Stimulated activated CD8-positive, alpha-beta memory T cell treated with anti-CD3 and anti-CD28 coated beads, Interleukin-12 subunit alpha, Interleukin-12 subunit beta, amount 100 ng/mL, for 4 hours (primary cell): Measurements from ENCODE around the gene SAMD1.

Experiments
- DNase-seq: peaks from one replicate; pipeline ENCODE4 v3.0.0-alpha.2; 2020; ENCODE audit warnings: low read depth

Gene SAMD1

DNA sequence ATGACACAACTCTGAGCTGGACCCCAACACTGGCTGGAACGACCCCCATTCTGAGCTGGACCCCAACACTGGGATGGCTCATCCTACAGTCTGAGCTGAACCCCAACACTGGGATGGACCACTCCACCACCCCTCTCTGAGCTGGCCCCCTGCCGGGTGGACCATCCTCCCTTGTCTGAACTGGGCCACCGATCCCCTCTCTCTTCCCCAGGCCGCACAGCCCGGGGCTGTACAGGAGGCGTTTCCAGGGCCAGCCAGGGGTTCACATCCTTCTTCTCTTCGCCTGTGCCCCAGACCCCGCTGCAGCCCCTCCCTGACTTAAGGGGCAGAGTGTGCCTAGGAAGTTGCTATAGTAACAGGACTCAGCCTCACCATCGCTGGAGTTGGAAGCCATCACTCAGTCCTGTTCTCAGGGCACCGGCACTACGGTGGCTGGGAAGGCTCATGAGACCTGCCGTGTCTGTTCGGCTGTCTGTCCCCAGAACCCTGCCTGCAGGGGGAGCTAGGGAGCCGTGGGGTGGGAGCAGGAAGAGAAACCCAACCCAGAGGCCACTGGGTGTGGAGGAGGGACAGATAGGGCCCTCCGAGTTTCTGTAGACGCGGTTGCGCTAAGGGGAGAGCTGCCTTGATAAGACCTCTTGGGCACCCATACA lies 23.3 kb upstream of the SAMD1 start:
- DNase-seq: no peak

DNA sequence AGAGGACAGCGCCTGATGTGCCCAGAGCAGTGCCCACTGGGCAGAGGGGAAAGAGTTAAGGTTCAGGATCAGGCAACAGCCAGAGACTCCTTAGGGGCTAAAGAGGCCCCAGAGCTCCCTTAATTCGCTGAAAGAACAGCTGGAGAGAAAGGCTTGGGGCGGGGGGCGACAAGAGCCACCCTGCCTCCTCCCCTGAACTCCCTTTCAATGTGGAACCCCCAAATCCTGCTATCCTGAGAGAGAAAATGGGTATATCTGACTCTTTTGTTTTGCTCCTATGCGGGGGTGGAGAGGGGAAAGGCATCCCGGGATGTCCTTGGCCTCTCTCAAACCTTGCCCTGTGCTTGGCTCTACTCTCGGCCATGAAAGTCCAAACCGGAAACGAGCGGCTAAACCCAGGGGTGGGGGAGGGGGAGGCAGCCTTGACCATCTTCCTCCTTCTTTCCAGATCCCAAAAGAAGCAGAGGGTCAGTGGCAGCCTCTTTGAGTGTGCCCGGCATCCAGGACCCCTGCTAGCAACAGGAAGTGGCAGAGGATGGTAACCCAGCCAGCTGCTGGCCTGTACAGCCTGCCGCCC lies 22.3 kb upstream of the SAMD1 start:
- no peak for DNase-seq

DNA sequence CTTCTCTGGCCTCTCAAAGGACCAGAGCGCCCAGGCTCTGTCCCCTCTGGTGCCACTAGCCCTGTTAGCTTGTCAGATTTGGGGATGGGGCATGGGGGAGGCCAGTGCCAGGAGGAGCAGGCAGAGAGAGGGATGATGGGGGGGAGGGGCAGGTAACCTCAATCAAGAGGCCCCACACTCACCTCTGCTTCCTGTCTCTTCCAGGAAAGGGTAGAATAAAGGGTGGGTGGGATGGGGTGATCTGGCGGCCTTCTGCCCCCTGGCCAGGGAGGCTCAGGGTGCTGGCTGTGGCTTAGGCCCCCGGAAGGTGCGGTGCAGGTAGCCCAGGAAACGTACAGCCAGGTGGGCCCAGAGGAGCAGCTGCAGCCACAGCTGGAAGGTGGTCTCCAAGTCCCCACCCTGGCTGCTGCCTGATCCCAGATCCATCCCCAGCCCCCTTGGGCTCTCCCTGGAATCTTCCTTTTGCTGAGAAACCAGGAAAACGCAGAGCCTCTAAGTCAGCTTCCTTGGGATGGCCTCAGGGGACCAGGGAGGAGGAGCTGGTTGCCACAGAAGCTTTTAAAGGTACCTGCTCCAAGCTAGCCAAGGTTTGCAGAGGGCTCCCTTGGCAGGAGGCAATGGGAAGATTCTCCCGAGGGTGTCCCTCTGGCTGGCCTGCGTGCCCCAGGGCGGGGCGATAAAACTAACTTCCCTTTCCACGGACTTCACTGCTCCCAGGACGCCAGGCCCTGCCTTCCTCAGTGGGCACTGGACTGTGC lies 21.7 kb upstream of the SAMD1 start:
- no peak for DNase-seq

DNA sequence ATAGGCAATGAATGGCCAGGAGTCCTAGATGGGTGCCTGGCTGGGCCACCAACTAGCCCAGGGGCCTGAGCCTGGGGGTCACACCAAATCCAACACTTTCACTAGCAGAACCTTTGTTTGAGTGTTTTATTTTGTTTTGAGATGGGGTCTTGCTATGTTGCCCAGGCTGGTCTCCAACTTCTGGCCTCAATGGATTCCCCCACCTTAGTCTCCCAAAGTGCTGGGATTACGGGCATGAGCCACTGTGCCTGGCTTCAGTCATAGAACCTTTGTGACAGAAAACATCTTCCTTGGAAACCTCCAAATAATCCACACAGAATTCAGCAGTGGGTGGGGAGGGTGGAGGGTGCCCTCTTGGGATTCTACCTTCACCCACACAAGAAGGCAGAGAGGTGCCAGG lies 20.9 kb upstream of the SAMD1 start:
- DNase-seq: no peak

DNA sequence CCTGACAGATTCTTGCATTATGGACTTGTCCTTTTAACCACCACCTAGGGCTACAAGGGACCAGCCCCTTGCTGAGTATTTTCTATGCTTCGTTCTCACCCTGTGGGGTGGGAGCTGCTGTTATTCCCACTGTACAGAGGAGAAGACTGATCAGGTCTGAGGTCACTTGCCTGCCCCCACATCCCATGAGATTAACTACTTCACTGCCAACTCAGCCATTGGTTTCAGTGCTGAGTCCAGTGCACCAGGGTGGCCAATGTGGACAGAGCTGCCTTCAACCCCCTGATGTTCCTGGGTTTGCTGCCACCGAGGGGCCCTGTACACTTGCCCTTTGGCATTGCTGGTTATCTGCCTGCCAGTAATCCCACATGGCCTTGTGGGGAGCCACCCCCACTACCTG lies 20.1 kb upstream of the SAMD1 start:
- DNase-seq: no peak

DNA sequence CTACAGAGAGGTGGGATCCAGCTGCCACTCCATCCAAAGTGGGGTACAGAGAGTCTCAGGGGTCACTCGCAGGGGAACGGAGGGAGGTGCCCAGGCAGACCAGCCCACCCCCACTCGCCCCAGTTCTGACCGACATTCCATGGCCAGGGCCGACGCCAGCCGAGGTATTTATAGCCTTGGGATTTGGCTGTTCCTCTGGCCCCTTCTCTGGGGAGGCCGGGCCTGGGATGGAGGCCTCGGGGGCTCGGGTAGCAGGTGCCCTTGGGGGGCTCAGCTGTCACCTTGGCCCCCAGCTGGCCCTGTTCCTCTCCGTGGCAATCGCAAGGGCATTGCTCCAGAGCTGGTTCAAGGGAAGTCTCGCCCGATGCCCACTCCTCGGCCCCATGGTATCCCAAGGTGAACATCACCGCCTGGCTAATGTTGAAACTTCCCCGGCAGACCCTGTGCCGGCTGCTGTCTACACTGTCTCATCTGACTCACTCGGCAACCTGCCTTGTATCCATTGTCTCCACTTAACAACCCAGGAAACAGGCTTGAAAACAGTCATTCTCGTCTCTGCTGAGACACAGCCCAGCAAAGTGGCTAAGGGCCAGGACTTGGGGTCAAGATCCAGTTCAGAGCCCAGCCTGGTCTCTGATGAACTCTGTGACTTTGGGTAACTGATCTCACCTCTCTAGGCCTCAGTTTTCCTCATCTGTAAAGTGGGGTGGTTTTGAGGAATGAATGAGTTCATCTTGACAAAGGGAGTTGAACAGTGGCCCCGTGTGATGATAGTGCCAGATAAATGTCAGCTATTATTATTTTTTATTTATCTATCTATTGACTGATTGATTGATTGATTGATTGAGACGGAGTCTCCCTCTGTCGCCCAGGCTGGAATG lies 17.3 kb upstream of the SAMD1 start:
- DNase-seq: no peak

DNA sequence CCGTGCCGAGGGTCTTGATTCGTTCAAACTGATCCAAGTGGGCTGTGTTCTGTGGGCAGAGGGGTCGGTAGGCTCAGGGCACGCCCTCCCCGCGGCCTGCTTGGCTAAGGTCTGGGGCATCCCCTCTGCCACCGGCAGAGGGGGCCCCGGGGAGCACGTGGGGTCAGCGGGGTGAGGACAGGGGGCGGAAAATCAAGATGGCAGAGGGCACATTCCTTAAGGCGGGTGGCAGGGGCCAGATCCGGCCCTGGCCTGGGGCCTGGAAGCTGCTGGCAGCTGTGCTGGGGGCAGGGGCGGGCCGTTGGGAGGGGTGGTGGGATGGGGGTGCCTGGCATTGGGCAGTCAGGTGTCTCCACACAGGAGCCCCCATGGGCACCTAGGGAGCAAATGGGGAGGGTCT lies 16.3 kb upstream of the SAMD1 start:
- DNase-seq: no peak

DNA sequence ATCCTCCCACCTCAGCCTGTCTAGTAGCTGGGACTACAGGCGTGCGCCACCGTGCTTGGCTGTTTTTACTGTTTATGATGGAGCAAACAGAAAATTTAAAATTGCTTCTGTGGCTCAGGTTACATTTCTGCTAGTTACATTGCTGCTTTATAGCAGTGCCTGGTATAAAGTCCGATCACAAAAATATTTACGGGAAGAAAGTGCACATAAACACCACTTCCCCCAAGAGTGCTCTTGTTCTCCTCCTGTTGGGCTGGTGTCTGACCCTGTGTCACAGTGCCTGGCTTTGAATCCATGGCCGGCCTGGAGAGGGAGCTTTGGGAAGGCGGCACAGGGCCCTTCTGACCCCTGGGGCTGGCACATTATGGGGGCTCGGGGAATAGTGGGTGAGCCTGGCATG lies 15.1 kb upstream of the SAMD1 start:
- no peak for DNase-seq

DNA sequence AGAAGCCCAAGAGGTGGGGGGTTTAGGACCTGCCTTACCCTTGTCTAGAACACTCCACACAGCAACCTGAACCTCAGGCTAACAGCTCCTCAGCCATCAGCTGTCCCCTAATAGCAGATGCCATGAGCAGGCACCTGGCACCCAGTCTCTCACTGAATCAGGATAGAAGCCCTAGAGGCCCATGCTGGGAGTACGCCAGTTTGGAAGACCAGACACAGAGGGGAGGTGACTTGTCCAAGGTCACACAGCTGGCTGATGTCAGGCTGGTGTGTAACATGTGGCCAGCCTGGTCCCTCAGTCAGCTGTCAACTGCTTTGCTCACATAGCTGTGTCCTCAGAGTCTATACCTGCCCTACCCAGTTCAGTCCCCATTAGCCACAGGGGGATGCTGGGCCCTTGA lies 12.8 kb upstream of the SAMD1 start:
- DNase-seq: no peak

DNA sequence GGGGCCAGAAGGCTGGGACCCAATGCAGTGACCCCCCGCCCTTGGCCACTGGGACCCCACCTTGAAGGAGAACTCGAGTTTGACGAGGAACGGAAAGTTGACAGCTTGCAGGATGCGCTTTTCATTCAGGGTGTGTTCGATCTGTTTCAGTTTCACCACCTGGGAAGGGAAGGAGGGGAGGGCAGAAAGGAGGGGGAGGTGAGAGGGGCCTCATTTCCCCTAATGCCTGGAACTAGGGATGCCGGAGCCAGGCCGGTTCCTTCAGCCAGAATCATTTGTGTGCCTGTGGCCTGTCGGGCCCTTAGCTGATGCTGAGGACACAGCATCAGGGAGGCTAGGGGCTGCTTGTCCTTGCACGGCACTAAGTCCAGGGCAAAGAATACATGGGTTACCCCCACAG lies 12.2 kb upstream of the SAMD1 start:
- DNase-seq: no peak

DNA sequence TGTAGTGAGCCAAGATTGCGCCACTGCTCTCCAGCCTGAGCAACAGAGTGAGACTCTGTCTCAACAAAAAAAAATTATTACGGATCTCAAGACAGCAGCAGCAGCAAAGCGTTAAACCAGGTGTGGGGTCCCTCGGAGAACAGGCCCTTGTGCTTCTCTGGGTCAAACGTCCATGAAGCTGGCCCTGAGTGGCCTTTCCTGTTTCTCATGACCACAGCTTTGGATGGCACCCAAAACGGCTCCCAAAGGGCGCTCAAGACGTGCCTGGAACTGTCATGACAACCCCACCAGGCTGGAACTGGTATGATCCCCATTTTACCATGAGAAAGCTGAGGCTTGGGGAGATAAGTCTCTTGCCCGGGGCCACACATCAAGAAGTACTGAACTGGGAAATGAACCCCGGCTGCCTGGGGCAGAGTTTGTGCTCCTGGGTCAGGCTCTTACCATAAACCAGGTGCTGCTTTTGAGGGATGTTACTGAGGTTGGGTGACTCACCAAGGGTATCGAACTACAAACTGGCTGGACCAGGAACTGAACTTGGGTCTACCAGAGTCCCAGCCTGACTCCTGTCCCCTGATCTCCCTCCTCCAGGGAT lies 11.6 kb upstream of the SAMD1 start:
- no peak for DNase-seq

DNA sequence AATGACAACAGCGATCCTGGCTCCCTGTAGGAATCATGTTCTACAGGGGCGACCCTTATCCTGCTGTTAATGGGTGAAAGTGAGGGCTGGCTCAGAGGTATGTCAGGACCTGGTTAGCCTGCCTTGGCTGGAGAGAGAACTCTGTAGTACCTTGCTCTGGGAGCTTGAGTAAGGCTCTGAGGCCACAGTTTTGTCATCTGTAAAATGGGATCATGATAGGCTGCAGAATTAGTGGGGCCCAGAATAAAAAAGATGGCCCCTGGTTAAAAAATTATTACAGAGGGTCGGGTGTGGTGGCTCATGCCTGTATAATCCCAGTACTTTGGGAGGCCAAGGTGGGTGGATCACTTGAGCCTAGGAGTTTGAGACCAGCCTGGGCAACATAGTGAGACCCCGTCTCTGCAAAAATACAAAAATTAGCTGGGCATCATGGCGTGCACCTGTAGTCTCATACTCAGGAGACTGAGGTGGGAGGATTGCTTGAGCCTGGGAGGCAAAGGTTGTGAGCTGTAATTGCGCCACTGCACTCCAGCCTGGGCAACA lies 10.5 kb upstream of the SAMD1 start:
- no peak for DNase-seq

DNA sequence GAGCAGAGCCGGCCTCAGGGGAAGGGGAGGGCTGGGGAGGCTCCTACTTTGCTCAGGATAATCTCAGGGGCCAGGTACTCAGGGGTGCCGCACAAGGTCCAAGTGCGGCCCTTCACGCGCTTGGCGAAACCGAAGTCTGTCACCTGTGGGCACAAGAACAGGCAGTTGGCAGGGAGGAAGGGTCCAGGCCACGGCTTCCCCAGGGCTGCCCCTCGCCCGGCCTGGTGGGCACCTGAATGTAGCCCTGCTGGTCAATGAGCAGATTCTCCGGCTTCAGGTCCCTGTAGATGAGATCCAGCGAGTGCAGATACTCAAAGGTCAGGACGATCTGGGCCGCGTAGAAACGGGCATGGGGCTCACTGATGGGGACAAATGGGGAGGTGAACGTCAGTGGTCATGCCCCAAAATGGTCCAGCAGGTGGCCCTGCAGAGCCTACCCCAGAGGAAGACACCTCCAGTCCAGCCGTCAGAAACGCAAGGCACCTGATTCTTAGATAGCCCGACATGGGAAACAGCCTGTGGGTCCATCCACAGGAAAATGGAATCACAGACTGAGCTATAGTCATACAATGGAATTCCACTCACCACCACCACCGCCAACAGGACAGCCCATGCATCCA lies 7.1 kb upstream of the SAMD1 start:
- DNase-seq: no peak

DNA sequence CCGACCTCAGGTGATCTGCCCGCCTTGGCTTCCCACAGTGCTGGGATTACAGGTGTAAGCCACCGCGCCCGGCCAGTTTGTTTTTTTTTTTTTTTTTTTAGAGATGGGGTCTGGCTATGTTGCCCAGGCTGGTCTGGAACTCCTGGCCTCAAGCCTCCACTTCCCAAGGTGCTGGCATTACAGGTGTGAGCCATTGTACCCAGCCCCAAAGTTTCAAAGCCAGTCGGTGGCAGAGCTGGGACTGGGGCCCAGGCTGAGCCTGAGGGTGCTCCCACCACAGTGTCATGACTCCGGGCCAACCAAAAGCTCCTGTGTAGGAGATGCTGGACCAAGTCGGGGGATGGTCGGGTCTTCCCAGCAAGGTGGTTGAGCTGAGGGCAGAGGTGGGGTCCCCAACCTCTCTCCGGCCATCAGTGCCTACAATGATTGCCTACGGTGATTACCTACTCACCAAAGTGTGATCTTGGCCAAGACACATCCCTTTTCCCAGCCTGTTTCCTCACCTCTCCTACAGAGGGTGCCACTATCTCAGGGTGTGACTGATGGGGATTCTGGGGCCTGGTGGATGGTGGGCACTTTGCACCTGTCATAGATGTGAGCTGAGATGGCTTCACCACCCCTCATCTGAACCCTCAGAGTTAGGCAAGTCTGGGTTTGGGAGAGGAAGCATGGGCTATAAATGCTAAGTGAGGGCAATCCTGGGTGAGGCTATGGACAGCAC lies 5.9 kb upstream of the SAMD1 start:
- DNase-seq: no peak

DNA sequence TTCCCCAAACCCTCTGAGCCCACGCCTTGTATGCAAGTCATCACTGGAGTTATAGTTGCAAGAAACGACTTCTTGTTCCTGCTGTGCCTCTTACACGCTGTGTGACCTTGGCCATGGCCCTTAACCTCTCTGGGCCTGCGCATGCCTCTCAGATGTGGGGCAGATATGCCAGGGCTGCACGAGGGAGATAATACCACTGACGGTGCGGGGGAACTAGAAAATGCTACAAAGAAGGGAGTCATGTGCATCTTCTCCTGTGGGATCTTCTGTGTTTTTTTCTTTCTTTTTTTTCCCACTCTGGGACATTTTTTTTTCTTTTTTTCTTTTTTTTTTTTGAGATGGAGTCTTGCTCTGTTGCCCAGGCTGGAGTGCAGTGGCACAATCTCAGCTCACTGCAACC lies 4.3 kb upstream of the SAMD1 start:
- no peak for DNase-seq

DNA sequence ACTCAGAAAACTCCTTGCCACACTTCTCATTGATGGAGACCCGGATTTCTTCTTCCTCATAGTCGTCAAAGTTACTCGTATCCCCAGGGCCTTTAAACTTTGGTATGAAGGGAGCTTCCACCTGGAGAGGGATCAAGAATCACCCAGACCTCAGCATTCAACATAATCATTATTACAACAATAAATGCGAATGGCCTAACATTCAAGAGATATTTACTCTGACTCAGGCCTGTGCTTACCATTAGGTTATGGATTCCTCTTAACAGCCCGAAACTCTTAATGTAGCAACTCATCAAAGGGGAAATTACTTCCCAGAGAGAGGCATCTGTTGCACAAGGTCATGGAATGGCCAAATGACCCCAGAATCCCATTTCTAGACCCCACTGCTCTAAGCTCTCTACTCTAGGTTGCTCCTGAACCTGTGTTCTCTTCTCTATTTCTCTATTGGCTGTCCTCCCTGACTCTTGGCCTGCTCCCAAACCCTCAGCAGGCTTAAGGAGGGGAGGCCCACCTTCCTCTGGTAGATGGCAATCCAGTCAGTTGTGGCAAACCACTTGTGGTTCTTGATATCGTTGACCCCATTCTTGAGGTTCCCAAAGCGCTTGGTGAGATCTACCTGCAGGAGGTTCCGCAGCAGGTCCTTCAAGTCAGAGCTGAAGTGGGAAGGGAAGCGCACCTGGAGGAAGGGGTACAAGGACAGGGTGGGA lies 2.7 kb upstream of the SAMD1 start:
- no peak for DNase-seq

DNA sequence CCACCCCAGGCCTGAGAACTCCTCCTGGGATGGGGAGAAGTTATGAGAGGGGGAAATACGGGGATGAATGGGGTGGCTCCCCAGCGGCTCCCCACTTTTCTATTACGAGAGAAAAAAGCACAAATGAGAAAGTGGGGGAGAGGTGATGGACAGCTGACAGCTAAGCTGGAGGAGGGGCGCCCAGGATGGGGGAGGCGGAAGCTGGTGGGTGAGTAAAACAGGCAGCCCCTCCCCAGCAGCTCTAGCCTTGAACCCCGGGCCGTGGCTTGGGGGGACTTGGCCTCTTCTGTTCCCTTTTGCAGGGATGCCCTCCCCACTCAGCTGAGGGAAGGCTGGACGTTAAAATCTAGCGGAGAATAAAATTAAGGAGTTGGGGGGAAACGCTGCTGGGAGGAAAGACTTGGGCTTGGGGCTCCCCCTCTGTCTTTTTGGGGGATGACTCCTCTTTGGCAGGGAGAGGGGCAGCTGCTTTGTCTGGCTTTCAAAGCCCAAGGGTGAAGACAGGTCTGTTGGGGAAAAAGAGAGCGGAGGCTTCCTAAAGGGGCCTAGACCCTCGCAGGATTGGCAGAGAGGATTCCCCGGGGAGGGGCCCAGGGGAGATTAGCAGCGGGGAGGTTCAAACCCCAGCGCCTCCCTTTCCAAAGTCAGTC lies 1.4 kb upstream of the SAMD1 start:
- DNase-seq: peak; percentile 33

DNA sequence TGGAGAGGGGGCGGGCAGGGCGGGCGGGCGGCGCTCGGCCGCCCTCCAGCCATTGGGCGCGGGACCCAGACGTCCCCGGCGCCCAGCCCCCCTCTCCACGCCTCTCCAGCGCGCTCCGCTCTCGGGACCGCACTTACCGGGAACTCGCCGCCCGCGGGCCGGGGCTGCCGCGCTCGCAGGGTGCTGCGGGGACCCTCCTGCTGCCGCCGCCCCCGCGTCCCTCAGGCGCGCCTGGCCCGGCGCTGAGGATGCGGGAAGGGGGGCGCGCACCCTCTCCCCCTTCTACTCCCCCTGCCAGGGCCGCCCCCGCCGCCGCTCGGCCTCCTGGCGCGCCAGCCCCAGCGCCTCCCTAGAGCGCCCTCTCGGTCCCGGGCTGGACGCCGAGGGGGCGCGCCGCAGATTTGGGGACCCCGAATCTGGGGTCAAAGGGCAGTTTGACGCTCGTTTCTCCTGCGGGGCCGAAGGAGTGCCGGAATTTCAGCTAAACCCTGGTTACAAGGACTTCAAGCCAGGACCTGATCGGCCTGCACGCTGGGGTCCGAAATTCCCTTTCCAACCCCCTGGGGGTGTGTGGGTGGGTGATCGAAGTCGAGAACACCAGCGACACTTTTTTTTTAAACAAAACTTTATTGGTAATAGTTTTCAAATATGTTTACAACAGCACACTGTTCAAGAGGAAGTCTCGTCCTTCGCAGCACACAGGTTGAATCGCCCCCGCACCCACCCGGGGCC lies 696 bp upstream of the SAMD1 start:
- DNase-seq: peak; percentile 48
